OCI-LY1 (cell line): ENCODE measurements around the gene MDC1.

Experiments used
- H2AFZ ChIP-seq: fragments of 200-600 bp; sonication (generic), shearing (Covaris generic); 2 replicates; pipeline ENCODE4 v1.6.0; 2014; ENCODE audit warnings: antibody characterized with exemption, mild to moderate bottlenecking, low read length
- H3F3A ChIP-seq: fragments of 200-600 bp; sonication (generic), shearing (Covaris generic); 2 replicates; pipeline ENCODE4 v1.6.0; 2014; ENCODE audit warnings: mild to moderate bottlenecking, antibody characterized with exemption, low read length, moderate library complexity; ENCODE audit not compliant: insufficient read depth
- H3K27ac ChIP-seq: fragments of 200-600 bp; sonication (generic); 2 replicates; pipeline ENCODE4 v1.5.1; 2014; ENCODE audit warnings: low read length, mixed run types, mild to moderate bottlenecking, low read depth; ENCODE audit not compliant: poor library complexity, severe bottlenecking
- H3K27me3 ChIP-seq: fragments of 200-600 bp; sonication (generic); 2 replicates; pipeline ENCODE4 v1.6.0; 2014; ENCODE audit warnings: antibody characterized with exemption, mild to moderate bottlenecking, low read length, moderate library complexity; ENCODE audit not compliant: insufficient read depth
- H3K36me3 ChIP-seq: fragments of 200-600 bp; sonication (generic); 2 replicates; pipeline ENCODE4 v1.6.1; 2014; ENCODE audit warnings: mild to moderate bottlenecking, antibody characterized with exemption, low read length, moderate library complexity, mixed read lengths; ENCODE audit not compliant: insufficient read depth
- H3K4me1 ChIP-seq: fragments of 200-600 bp; sonication (generic); 2 replicates; pipeline ENCODE4 v1.5.1; 2014; ENCODE audit warnings: mild to moderate bottlenecking, low read length, moderate library complexity; ENCODE audit not compliant: insufficient read depth, severe bottlenecking
- H3K4me2 ChIP-seq: fragments of 200-600 bp; sonication (generic), shearing (Covaris generic); 2 replicates; pipeline ENCODE4 v1.6.1; 2014; ENCODE audit warnings: low read length
- H3K4me3 ChIP-seq: fragments of 200-600 bp; sonication (generic); 2 replicates; pipeline ENCODE4 v1.5.1; 2014; ENCODE audit warnings: low read length, low read depth, mild to moderate bottlenecking, mixed read lengths; ENCODE audit not compliant: poor library complexity, severe bottlenecking
- H3K79me2 ChIP-seq: fragments of 200-600 bp; shearing (Covaris generic); 2 replicates; pipeline ENCODE4 v1.6.1; 2016; ENCODE audit warnings: mixed run types, low read length, mixed read lengths; ENCODE audit not compliant: insufficient read depth
- H3K9ac ChIP-seq: fragments of 200-600 bp; sonication (generic), shearing (Covaris generic); 2 replicates; pipeline ENCODE4 v1.6.1; 2014; ENCODE audit warnings: mild to moderate bottlenecking, low read length, mixed read lengths
- H3K9me2 ChIP-seq: fragments of 200-600 bp; sonication (generic), shearing (Covaris generic); 2 replicates; pipeline ENCODE4 v1.6.1; 2014; ENCODE audit warnings: low read depth, mild to moderate bottlenecking, low read length, mixed read lengths
- H3K9me3 ChIP-seq: fragments of 200-600 bp; shearing (Covaris generic); 2 replicates; pipeline ENCODE4 v1.6.1; 2014; ENCODE audit warnings: low read length, mixed read lengths
- H4K20me1 ChIP-seq: fragments of 200-600 bp; sonication (generic), shearing (Covaris generic); 2 replicates; pipeline ENCODE4 v1.6.0; 2016; ENCODE audit warnings: mild to moderate bottlenecking, low read length; ENCODE audit not compliant: insufficient read depth
- CTCF ChIP-seq: fragments of 200-600 bp; sonication (generic), shearing (Covaris generic); IDR thresholded peaks from 2 replicates; pipeline ENCODE4 v1.5.1; 2017; ENCODE audit warnings: mild to moderate bottlenecking, antibody characterized with exemption, low read length, moderate library complexity, mixed read lengths
- EZH2 ChIP-seq: fragments of 200-600 bp; sonication (generic), shearing (Covaris generic); IDR thresholded peaks from 2 replicates; pipeline ENCODE4 v1.8.0; 2017; ENCODE audit warnings: borderline replicate concordance, mixed run types, mild to moderate bottlenecking, antibody characterized with exemption, low read length, moderate library complexity, mixed read lengths

The MDC1 gene

GRCh38 chr6:30735668-30736314 is 18.7 kb upstream of the MDC1 start:
- Histone ChIP-seq H3K9me2 (no peaks in the 10 kb centered on the region), H2AFZ (no peak overlapping the region), H3K27me3 (no peaks in the 10 kb centered on the region), H3K4me2 (no peak overlapping the region; the same call in 1 of the 2 replicates), H3K79me2 (no peaks in the 10 kb centered on the region), H3K9me3 (no peaks in the 10 kb centered on the region), H3K4me3 (no peak overlapping the region), H3K4me1 (peaks cover 24% of the 10 kb centered on the region), H4K20me1 (no peaks in the 10 kb centered on the region), H3F3A (no peaks in the 10 kb centered on the region), H3K9ac (no peak overlapping the region), H3K36me3 (peaks cover 55% of the 10 kb centered on the region), H3K27ac (peak overlapping the region; percentile 46)
- no peak for TF ChIP-seq CTCF
- TF ChIP-seq EZH2 = no peak

- Histone ChIP-seq H3K4me1 (peaks cover 29% of the 10 kb centered on the region), H3K79me2 (no peaks in the 10 kb centered on the region), H3K9ac (no peak overlapping the region), H4K20me1 (no peaks in the 10 kb centered on the region), H3K27ac (no peak overlapping the region), H3K4me2 (no peak overlapping the region), H3K9me3 (no peaks in the 10 kb centered on the region), H3K4me3 (no peak overlapping the region), H3K9me2 (no peaks in the 10 kb centered on the region), H3F3A (peaks cover 5% of the 10 kb centered on the region), H2AFZ (no peak overlapping the region), H3K27me3 (no peaks in the 10 kb centered on the region), H3K36me3 (peaks cover 42% of the 10 kb centered on the region; the same call in 1 of the 2 replicates)
- no peak for TF ChIP-seq EZH2
- no peak for TF ChIP-seq CTCF
Observed at GRCh38 chr6:30732237-30732943, 15.3 kb upstream of the MDC1 start.

- H2AFZ ChIP-seq = no peak overlapping the region
- peaks cover 19% of the 10 kb centered on the region for H3K4me1 ChIP-seq
- no peaks in the 10 kb centered on the region for H3K27me3 ChIP-seq
- H3F3A ChIP-seq = peaks cover 16% of the 10 kb centered on the region
- H3K4me2 ChIP-seq = peak overlapping the region; percentile 77
- no peaks in the 10 kb centered on the region for H3K9me2 ChIP-seq
- H3K4me3 ChIP-seq = peak overlapping the region; percentile 53
- H3K79me2 ChIP-seq = no peaks in the 10 kb centered on the region
- TF ChIP-seq CTCF (peak; percentile 90), EZH2 (no peak)
- peak overlapping the region; percentile 49 for H3K27ac ChIP-seq
- H3K36me3 ChIP-seq = peaks cover 34% of the 10 kb centered on the region; the same call in 1 of the 2 replicates
- no peaks in the 10 kb centered on the region for H4K20me1 ChIP-seq
- H3K9ac ChIP-seq = peak overlapping the region; percentile 70
- H3K9me3 ChIP-seq = no peaks in the 10 kb centered on the region
Observed at GRCh38 chr6:30730601-30731435, 13.7 kb upstream of the MDC1 start.
